ENCODE data around the gene FOXP4.

The FOXP4 gene

GRCh38 chr6:41589636-41590622 is 43.7 kb downstream of the FOXP4 start:
- Histone ChIP-seq H3K36me3 (ENCODE audit: low read depth) (no peaks in the 10 kb centered on the region; the same call in 1 of the 2 replicates), H3K27ac (ENCODE audit: poor library complexity, severe bottlenecking) (no peak overlapping the region), H3K9me3 (ENCODE audit: severe bottlenecking) (no peaks in the 10 kb centered on the region), H3K4me1 (ENCODE audit: insufficient read depth, poor library complexity, severe bottlenecking) (no peaks in the 10 kb centered on the region), H3K4me3 (ENCODE audit: severe bottlenecking) (no peak overlapping the region), H3K27me3 (ENCODE audit: insufficient read depth, poor library complexity, severe bottlenecking) (no peaks in the 10 kb centered on the region)
- TF ChIP-seq, protein P1, sequence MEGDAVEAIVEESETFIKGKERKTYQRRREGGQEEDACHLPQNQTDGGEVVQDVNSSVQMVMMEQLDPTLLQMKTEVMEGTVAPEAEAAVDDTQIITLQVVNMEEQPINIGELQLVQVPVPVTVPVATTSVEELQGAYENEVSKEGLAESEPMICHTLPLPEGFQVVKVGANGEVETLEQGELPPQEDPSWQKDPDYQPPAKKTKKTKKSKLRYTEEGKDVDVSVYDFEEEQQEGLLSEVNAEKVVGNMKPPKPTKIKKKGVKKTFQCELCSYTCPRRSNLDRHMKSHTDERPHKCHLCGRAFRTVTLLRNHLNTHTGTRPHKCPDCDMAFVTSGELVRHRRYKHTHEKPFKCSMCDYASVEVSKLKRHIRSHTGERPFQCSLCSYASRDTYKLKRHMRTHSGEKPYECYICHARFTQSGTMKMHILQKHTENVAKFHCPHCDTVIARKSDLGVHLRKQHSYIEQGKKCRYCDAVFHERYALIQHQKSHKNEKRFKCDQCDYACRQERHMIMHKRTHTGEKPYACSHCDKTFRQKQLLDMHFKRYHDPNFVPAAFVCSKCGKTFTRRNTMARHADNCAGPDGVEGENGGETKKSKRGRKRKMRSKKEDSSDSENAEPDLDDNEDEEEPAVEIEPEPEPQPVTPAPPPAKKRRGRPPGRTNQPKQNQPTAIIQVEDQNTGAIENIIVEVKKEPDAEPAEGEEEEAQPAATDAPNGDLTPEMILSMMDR (IDR thresholded peaks at IDR 0.05; ENCODE audit: poor library complexity, severe bottlenecking) = no peak
- DNase-seq (ENCODE audit: low spot score) (no peak), ATAC-seq (ENCODE audit: low read depth) (no peak)

DNA sequence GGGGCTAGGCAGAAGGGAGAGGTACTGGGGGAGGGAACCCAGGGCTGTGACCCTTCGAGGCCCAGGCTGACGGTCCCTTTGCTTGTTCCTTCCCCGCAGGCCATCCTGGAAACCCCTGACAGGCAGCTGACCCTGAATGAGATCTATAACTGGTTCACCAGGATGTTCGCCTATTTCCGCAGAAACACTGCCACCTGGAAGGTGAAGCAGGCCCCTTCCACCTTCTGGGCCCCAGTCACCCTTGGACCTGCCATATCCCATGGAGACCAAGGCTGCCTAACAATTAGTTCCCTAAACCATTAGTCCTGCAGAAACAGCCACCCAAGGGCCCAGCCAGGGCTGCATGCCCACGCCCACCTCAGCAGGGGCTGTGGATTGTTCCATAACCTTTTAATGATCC is 44.9 kb downstream of the FOXP4 start:
- no peak overlapping the region for H3K4me3 ChIP-seq (ENCODE audit: severe bottlenecking)
- no peaks in the 10 kb centered on the region for H3K9me3 ChIP-seq (ENCODE audit: severe bottlenecking)
- TF ChIP-seq, protein P1 (IDR thresholded peaks at IDR 0.05; ENCODE audit: poor library complexity, severe bottlenecking) = no peak
- no peaks in the 10 kb centered on the region; the same call in 1 of the 2 replicates for H3K36me3 ChIP-seq (ENCODE audit: low read depth)
- no peaks in the 10 kb centered on the region for H3K4me1 ChIP-seq (ENCODE audit: insufficient read depth, poor library complexity, severe bottlenecking)
- DNase-seq (ENCODE audit: low spot score) (no peak), ATAC-seq (ENCODE audit: low read depth) (no peak)
- H3K27ac ChIP-seq (ENCODE audit: poor library complexity, severe bottlenecking) = no peak overlapping the region
- H3K27me3 ChIP-seq (ENCODE audit: insufficient read depth, poor library complexity, severe bottlenecking) = no peaks in the 10 kb centered on the region

DNA sequence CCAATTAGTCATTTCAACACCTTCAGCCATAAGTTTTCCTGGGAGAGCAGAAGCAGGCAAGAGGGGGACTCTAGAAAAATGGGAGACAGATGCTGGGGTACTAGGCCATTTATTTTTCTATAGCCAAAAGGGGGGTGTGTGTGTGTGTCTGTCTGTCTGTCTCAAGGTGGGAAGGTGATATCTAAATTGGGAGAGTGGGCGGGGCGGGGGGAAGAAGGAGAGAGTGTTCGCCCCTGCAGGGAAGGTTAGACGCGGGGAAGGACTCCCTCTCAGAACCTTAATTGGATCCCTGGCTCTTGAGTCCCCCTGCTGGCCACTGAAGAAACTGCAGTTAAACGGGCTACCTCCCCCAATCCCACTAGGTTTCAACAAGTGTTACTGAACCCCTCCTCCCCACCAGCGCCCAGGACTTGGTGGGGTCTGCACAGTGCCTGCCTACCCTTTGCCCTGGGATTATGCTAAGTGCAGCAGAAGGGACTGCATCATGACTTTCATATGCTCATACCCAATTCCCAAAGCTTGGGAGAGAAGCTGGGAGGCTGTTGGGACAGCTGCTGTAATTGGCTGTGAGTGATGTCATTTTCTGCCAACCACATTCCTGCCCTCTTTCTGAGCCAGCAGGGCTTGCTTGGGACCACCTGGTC is 45.8 kb downstream of the FOXP4 start:
- no peaks in the 10 kb centered on the region for H3K9me3 ChIP-seq (ENCODE audit: severe bottlenecking)
- ATAC-seq (ENCODE audit: low read depth) = peak; percentile 70

GRCh38 chr6:41593406-41593805 is 47.2 kb downstream of the FOXP4 start:
- TF ChIP-seq, protein P1 (IDR thresholded peaks at IDR 0.05; ENCODE audit: poor library complexity, severe bottlenecking) = no peak
- Histone ChIP-seq H3K4me3 (ENCODE audit: severe bottlenecking) (no peak overlapping the region), H3K4me1 (ENCODE audit: insufficient read depth, poor library complexity, severe bottlenecking) (no peaks in the 10 kb centered on the region), H3K9me3 (ENCODE audit: severe bottlenecking) (no peaks in the 10 kb centered on the region), H3K27me3 (ENCODE audit: insufficient read depth, poor library complexity, severe bottlenecking) (no peaks in the 10 kb centered on the region), H3K27ac (ENCODE audit: poor library complexity, severe bottlenecking) (no peak overlapping the region), H3K36me3 (ENCODE audit: low read depth) (no peaks in the 10 kb centered on the region; the same call in 1 of the 2 replicates)
- ATAC-seq (ENCODE audit: low read depth) = no peak
- DNase-seq (ENCODE audit: low spot score) = no peak

More for the DNA sequence above, 45.8 kb downstream of the FOXP4 start:
- Histone ChIP-seq H3K27me3 (ENCODE audit: insufficient read depth, poor library complexity, severe bottlenecking) (no peaks in the 10 kb centered on the region), H3K36me3 (ENCODE audit: low read depth) (no peaks in the 10 kb centered on the region; the same call in 1 of the 2 replicates), H3K4me3 (ENCODE audit: severe bottlenecking) (no peak overlapping the region), H3K4me1 (ENCODE audit: insufficient read depth, poor library complexity, severe bottlenecking) (no peaks in the 10 kb centered on the region), H3K27ac (ENCODE audit: poor library complexity, severe bottlenecking) (no peak overlapping the region)
- DNase-seq (ENCODE audit: low spot score) = no peak
- TF ChIP-seq, protein P1 (IDR thresholded peaks at IDR 0.05; ENCODE audit: poor library complexity, severe bottlenecking) = peak; percentile 90

All from RWPE2 (cell line).